RWPE1 (cell line): ENCODE measurements around the gene NEDD9.

Experiments used
- CTCF ChIA-PET: fragments of 350-600 bp; sonication (Branson Sonifier 250); formaldehyde crosslinking; extraction: SDS; loops from one replicate; lab custom pipeline; 2021; lab: Yijun Ruan, JAX
- POLR2A ChIA-PET: fragments of 400-600 bp; formaldehyde crosslinking; extraction: SDS; loops from one replicate; lab custom pipeline; 2020; ENCODE audit warnings: antibody characterized with exemption; ENCODE audit not compliant: low non-redundant PET; lab: Yijun Ruan, JAX
- DNase-seq: peaks from one replicate; pipeline ENCODE4 v3.0.0; 2012; ENCODE audit warnings: low spot score
- H3K27ac ChIP-seq: fragments of 450-650 bp; 2 replicates; pipeline ENCODE4 v1.5.1; 2017
- CTCF ChIP-seq: fragments of 450-650 bp; conservative IDR thresholded peaks from 2 replicates; pipeline ENCODE4 v1.5.1; 2017; ENCODE audit warnings: low read depth, mild to moderate bottlenecking

Gene NEDD9

GRCh38 chr6:11237428-11237827 is 5.0 kb upstream of the NEDD9 start:
- TF ChIP-seq CTCF = no peak
- ChIA-PET CTCF (interaction anchor here (0.7 kb wide), 1 partner anchor 92 kb away, joined by 3 read pairs; no protein-coding TSS in a partner anchor), POLR2A (no interaction called here)
- no peak for DNase-seq
- H3K27ac ChIP-seq = no peak overlapping the region

- ChIA-PET POLR2A (no interaction called here), CTCF (interaction anchor here (0.7 kb wide), 1 partner anchor 91 kb away, joined by 3 read pairs; no protein-coding TSS in a partner anchor)
- H3K27ac ChIP-seq = peak overlapping the region; percentile 62; the same call in 1 of the 2 replicates
- no peak for DNase-seq
- TF ChIP-seq CTCF = no peak
Observed at GRCh38 chr6:11236915-11237314, 4.4 kb upstream of the NEDD9 start.

- ChIA-PET POLR2A (no interaction called here), CTCF (no interaction called here)
- no peak for DNase-seq
- TF ChIP-seq CTCF = no peak
- peak overlapping the region; percentile 62 for H3K27ac ChIP-seq
Observed at GRCh38 chr6:11236076-11236750, 3.7 kb upstream of the NEDD9 start.

- CTCF ChIA-PET = no interaction called here
- no peak overlapping the region for H3K27ac ChIP-seq
- DNase-seq = no peak
- no peak for TF ChIP-seq CTCF
- POLR2A ChIA-PET = no interaction called here
Observed at GRCh38 chr6:11235062-11235461, 2.6 kb upstream of the NEDD9 start.

GRCh38 chr6:11233673-11234573 is 1.5 kb upstream of the NEDD9 start:
- ChIA-PET CTCF (interaction anchor here (0.6 kb wide), 2 partner anchors 95 to 805 kb away, joined by 4 to 5 read pairs; no protein-coding TSS in a partner anchor), POLR2A (interaction anchor here (0.6 kb wide), 1 partner anchor 85 kb away, joined by 3 read pairs; no protein-coding TSS in a partner anchor)
- DNase-seq = no peak
- no peak for TF ChIP-seq CTCF
- H3K27ac ChIP-seq = no peak overlapping the region
